Smooth muscle cell (in vitro differentiated cells): ENCODE results near the gene SEL1L2. TPM values are rescaled to one million over a fixed set of nuclear protein-coding genes. Genes with fewer than 3 reads are reported as not detected.

Experiments used
- DNase-seq: peaks from one replicate; lab custom pipeline; 2025; ENCODE audit not compliant: unreplicated experiment; lab: John Stamatoyannopoulos, UW
- H2AFZ ChIP-seq: fragments of 200-600 bp; sonication (generic); 2 replicates; pipeline ENCODE4 v1.6.0; 2016; ENCODE audit warnings: antibody characterized with exemption, low read depth, mild to moderate bottlenecking
- H3F3A ChIP-seq: fragments of 200-600 bp; sonication (generic); 2 replicates; pipeline ENCODE4 v1.6.0; 2017; ENCODE audit warnings: antibody characterized with exemption, low read depth
- H3K27ac ChIP-seq: fragments of 200-600 bp; sonication (generic); 2 replicates; pipeline ENCODE4 v1.5.1; 2016; ENCODE audit warnings: low read depth, mild to moderate bottlenecking
- H3K27me3 ChIP-seq: fragments of 200-600 bp; sonication (generic); 2 replicates; pipeline ENCODE4 v1.6.1; 2016; ENCODE audit warnings: low read depth, mild to moderate bottlenecking
- H3K36me3 ChIP-seq: fragments of 200-600 bp; sonication (generic); 2 replicates; pipeline ENCODE4 v1.5.1; 2016; ENCODE audit warnings: low read depth
- H3K4me1 ChIP-seq: fragments of 200-600 bp; sonication (generic); 2 replicates; pipeline ENCODE4 v1.5.1; 2016; ENCODE audit warnings: low read depth
- H3K4me2 ChIP-seq: fragments of 200-600 bp; sonication (generic); 2 replicates; pipeline ENCODE4 v1.6.0; 2016; ENCODE audit warnings: mild to moderate bottlenecking
- H3K4me3 ChIP-seq: fragments of 200-600 bp; sonication (generic); 2 replicates; pipeline ENCODE4 v1.5.1; 2016; ENCODE audit warnings: mild to moderate bottlenecking
- H3K79me2 ChIP-seq: fragments of 200-600 bp; sonication (generic); 2 replicates; pipeline ENCODE4 v1.6.0; 2016; ENCODE audit warnings: low read depth, mild to moderate bottlenecking
- H3K9ac ChIP-seq: fragments of 200-600 bp; sonication (generic); 2 replicates; pipeline ENCODE4 v1.6.0; 2016; ENCODE audit warnings: low read depth
- H3K9me3 ChIP-seq: fragments of 200-600 bp; sonication (generic); replicated peaks from 2 replicates; pipeline ENCODE4 v1.5.1; 2016; ENCODE audit warnings: low read depth
- H4K20me1 ChIP-seq: fragments of 200-600 bp; sonication (generic); 2 replicates; pipeline ENCODE4 v1.6.0; 2016; ENCODE audit warnings: low read depth
- CTCF ChIP-seq: fragments of 200-600 bp; sonication (generic); IDR thresholded peaks from 2 replicates; pipeline ENCODE4 v1.5.1; 2017; ENCODE audit warnings: borderline replicate concordance, mild to moderate bottlenecking, antibody characterized with exemption; ENCODE audit not compliant: insufficient read depth, poor library complexity, severe bottlenecking
- WGBS: methylation state at CpG from one replicate; pipeline ENCODE4 v1.1.7; 2016; ENCODE audit warnings: low lambda C conversion rate; 5-methylcytosine and 5-hydroxymethylcytosine counted together
- polyA plus RNA-seq: library from polyadenylated mRNA; unstranded; fragments of >200 nt; fragmentation: Nextera tagmentation; extraction: Ambion mirVana; gene quantifications from 2 replicates; pipeline ENCODE4 v1.2.1, GENCODE V29; 2016
- total RNA-seq: library from RNA; depleted of rRNA; stranded (reverse); fragments of >200 nt; gene quantifications from 2 replicates; pipeline ENCODE4 v1.2.3, GENCODE V29; 2014

Gene SEL1L2
- total and polyA plus RNA-seq, 2 experiments from 2014 or later, result not detected

GRCh38 chr20:13913572-13913971 is 76.8 kb downstream of the SEL1L2 start:
- peaks cover 5% of the 10 kb centered on the region for H3K27me3 ChIP-seq
- H2AFZ ChIP-seq, result no peak overlapping the region
- WGBS, result 82% methylated on average over 4 of the region's 4 CpGs
- no peak overlapping the region for H3K9ac ChIP-seq
- no peak overlapping the region for H3K27ac ChIP-seq
- no peaks in the 10 kb centered on the region for H3K36me3 ChIP-seq
- H3K4me3 ChIP-seq, result no peak overlapping the region
- H4K20me1 ChIP-seq, result no peaks in the 10 kb centered on the region
- no peaks in the 10 kb centered on the region for H3K79me2 ChIP-seq
- DNase-seq, result no peak
- H3K4me2 ChIP-seq, result no peak overlapping the region
- H3F3A ChIP-seq, result no peaks in the 10 kb centered on the region
- no peak for TF ChIP-seq CTCF
- H3K4me1 ChIP-seq, result no peaks in the 10 kb centered on the region
- no peaks in the 10 kb centered on the region for H3K9me3 ChIP-seq

DNA sequence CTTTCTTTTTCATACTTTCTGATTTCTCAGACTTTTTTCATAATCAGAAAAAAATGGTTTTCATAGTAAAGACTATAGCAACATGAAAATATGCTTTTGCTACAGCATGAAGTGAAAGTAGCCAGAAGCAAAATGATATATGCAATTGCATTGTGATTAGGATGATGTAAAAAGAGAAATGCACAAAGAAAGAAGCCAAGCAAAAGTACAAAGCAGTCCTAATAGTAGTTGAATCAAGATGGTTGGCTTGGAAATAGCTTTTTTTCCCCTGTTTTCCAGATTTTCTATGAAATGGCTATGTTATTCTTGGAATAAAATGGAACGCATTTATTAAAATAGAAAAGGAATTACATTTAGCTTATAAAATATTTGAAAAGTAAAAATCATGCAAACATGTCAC is 77.3 kb downstream of the SEL1L2 start:
- no peaks in the 10 kb centered on the region for H3K79me2 ChIP-seq
- H2AFZ ChIP-seq, result no peak overlapping the region
- H4K20me1 ChIP-seq, result no peaks in the 10 kb centered on the region
- H3F3A ChIP-seq, result no peaks in the 10 kb centered on the region
- WGBS, result 93% methylated on average over 1 of the region's 1 CpG
- no peak for DNase-seq
- no peaks in the 10 kb centered on the region for H3K4me1 ChIP-seq
- no peak for TF ChIP-seq CTCF
- no peaks in the 10 kb centered on the region for H3K9me3 ChIP-seq
- H3K9ac ChIP-seq, result no peak overlapping the region
- no peak overlapping the region for H3K27ac ChIP-seq
- H3K27me3 ChIP-seq, result peaks cover 5% of the 10 kb centered on the region
- no peak overlapping the region for H3K4me3 ChIP-seq
- no peaks in the 10 kb centered on the region for H3K36me3 ChIP-seq
- no peak overlapping the region for H3K4me2 ChIP-seq

DNA sequence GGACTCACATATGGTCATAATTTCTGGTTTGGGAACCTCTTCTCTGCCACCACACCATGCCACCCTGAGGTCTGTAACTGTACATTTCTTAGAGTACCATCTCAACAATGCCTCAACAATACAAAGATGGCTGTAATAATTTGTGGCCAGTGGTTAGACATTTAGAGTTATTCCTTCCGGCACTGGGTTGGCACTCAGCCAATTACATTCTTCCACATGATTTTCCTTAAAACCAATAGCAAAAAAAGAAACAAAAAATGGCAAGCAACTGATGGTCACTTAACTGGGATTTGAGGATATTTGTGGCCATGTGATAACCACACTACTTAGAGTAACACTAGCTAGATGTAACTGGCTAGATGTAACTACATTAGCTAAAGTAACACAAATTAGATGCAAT is 79.9 kb downstream of the SEL1L2 start:
- no peak overlapping the region for H3K27ac ChIP-seq
- no peak overlapping the region for H2AFZ ChIP-seq
- no peak for TF ChIP-seq CTCF
- H3K4me3 ChIP-seq, result no peak overlapping the region
- no peak for DNase-seq
- peaks cover 5% of the 10 kb centered on the region for H3K27me3 ChIP-seq
- no peaks in the 10 kb centered on the region for H3K36me3 ChIP-seq
- H3F3A ChIP-seq, result no peaks in the 10 kb centered on the region
- no peaks in the 10 kb centered on the region for H4K20me1 ChIP-seq
- no peaks in the 10 kb centered on the region for H3K9me3 ChIP-seq
- no peaks in the 10 kb centered on the region for H3K4me1 ChIP-seq
- no peak overlapping the region for H3K9ac ChIP-seq
- WGBS, result 94% methylated on average over 1 of the region's 1 CpG
- no peak overlapping the region for H3K4me2 ChIP-seq
- no peaks in the 10 kb centered on the region for H3K79me2 ChIP-seq

DNA sequence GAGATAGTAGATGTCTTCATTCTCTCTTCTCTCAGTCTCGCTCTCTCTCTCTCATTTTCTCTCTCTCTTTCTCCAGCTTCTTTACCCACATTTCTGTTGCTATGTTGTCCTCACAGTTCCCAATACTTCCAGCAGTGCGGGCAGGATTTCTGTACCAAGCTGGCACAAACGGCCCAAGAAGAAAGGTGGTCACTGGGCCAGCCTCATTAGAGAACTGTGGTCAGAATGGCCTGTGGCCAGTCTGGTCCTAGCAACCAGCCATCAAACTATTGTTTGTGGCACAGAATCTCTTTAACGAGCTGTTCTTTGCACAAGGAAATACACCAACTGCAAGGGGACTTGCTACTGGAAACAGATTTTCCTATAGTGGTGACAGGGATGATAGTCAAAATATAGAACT is 81.3 kb downstream of the SEL1L2 start:
- no peak for DNase-seq
- Histone ChIP-seq H2AFZ (no peak overlapping the region), H3K27ac (no peak overlapping the region), H3K27me3 (peaks cover 5% of the 10 kb centered on the region), H3K4me3 (no peak overlapping the region), H3K4me1 (no peaks in the 10 kb centered on the region), H3K9me3 (no peaks in the 10 kb centered on the region), H3K9ac (no peak overlapping the region), H4K20me1 (no peaks in the 10 kb centered on the region), H3K4me2 (no peak overlapping the region), H3K79me2 (no peaks in the 10 kb centered on the region), H3K36me3 (no peaks in the 10 kb centered on the region), H3F3A (no peaks in the 10 kb centered on the region)
- 93% methylated on average over 4 of the region's 4 CpGs for WGBS
- no peak for TF ChIP-seq CTCF
